K562 treated with DMSO at 1 percent for 24 hours (cell line): ENCODE results near the gene IFIH1. TPM values are rescaled to one million over a fixed set of nuclear protein-coding genes. Genes with fewer than 3 reads are reported as not detected.

Experiments used
- total RNA-seq: library from RNA; unstranded; fragments of 300-600 nt; gene quantifications from 2 replicates; pipeline ENCODE4 v1.2.3, GENCODE V29; 2022; ENCODE audit warnings: low read depth; ENCODE audit not compliant: insufficient read depth

Gene IFIH1
- 6.8 and 8.7 TPM in 2 replicates for total RNA-seq

GRCh38 chr2:162318328-162319180, at the start of gene IFIH1:
IFIH1 (minus strand) TSS chr2:162318684; CDS start chr2:162318307, 377 bp downstream.

DNA sequence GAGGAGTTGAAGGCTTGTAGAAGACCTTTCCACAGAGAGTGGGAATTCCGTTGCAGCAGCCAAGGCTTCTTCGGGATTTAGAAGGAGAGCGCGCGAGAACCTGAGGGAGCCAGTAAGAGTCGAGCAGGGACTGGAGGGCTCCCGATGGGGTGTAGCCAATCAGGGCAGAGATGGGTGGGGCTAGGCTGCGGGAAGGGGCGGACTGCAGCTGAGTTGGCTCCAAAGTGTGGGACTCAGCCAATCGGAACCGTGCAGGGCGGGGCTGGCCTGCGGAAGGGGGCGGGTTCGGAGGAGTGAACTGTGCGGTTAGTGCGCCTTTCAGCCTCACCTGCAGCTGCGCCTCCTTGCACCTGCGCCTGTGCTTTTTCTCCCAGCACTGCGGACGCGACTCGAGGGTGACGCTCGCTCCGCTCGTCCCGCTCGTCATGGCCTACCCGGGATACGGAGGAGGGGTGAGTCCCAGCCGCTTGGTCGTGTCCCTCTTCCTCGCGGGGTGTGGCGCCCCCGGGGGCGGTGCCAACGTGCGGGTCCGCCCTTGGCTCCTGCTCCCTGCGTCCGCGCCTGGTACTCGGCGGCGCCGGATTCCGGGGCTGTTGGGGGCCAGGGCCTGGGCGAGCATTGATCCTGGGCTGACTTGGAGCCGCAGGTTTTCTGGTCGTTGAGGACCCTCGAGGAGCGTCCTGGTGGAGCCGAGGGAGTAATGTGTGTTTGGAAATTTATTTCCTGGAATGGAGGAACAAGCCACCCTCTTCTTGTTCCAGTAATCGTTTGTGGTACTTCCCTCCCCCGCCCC, 25.5 kb upstream of the IFIH1 start, which contains the start of gene GCA:
Gene GCA (plus strand): TSS at position 309 of the 793 bp plus-strand sequence. CDS start 117 bp downstream, at position 426.

GRCh38 chr2:162243294-162243693, 75.2 kb downstream of the IFIH1 start, which contains the start of gene FAP:
FAP (minus strand) TSS chr2:162243445; CDS start chr2:162243327, 118 bp downstream.

Other genes starting within 250 kb of the IFIH1 start
- gene DPP4, start 244.5 kb downstream of the IFIH1 start, total RNA-seq = not detected in 2 replicates
- gene GCG, start 166.4 kb downstream of the IFIH1 start, total RNA-seq = not detected in 2 replicates
- not detected in 2 replicates for gene FAP, start 75.2 kb downstream of the IFIH1 start, total RNA-seq
- 1.9 TPM in 2 replicates for gene GCA, start 25.4 kb upstream of the IFIH1 start, total RNA-seq